ENCODE results near the gene ADPRHL1. TPM values are rescaled to one million over a fixed set of nuclear protein-coding genes. Genes with fewer than 3 reads are reported as not detected.

ADPRHL1 gene
- total RNA-seq, 1 donor from 2014 or later, result 8.4 TPM

GRCh38 chr13:113430378-113431110, 22.7 kb downstream of the ADPRHL1 start:
- peak; percentile 82 for DNase-seq (ENCODE audit: low spot score)
- H3K4me1 Mint-ChIP-seq (ENCODE audit: low read depth), result peaks cover 15% of the 10 kb centered on the region
- H3K27ac Mint-ChIP-seq (ENCODE audit: unreplicated experiment), result no peak overlapping the region
- no peak overlapping the region for H3K4me3 Mint-ChIP-seq (ENCODE audit: unreplicated experiment)
- peaks cover 3% of the 10 kb centered on the region for H3K36me3 Mint-ChIP-seq (ENCODE audit: low read depth)
- no peak for TF ChIP-seq CTCF (IDR thresholded peaks at IDR 0.05)
- no peaks in the 10 kb centered on the region for H3K27me3 Mint-ChIP-seq (ENCODE audit: low read depth)
- no peaks in the 10 kb centered on the region for H3K9me3 Mint-ChIP-seq (ENCODE audit: low read depth)

DNA sequence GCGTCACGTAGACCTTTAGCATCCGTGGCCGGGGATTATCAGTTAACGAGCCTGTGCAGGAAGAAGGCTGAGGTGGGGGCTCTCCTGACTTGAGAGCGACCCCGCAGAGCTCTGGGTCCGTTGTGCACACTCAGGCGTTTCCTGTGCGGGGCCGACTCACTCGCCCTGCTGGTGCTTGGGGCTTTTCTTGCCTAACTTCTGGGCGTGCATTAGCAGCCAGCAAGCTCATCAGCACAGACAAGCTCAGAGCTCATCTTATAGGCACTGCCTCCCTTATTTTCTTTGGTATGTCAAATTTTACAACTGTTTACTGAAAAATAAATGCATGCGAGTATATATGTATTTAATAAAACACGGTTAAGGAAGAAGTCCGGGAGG, 23.7 kb downstream of the ADPRHL1 start:
- DNase-seq (ENCODE audit: low spot score), result no peak
- Mint-ChIP-seq H3K27me3 (ENCODE audit: low read depth) (no peaks in the 10 kb centered on the region), H3K27ac (ENCODE audit: unreplicated experiment) (no peak overlapping the region), H3K4me1 (ENCODE audit: low read depth) (peaks cover 15% of the 10 kb centered on the region), H3K4me3 (ENCODE audit: unreplicated experiment) (no peak overlapping the region), H3K36me3 (ENCODE audit: low read depth) (peaks cover 3% of the 10 kb centered on the region), H3K9me3 (ENCODE audit: low read depth) (no peaks in the 10 kb centered on the region)
- TF ChIP-seq CTCF (IDR thresholded peaks at IDR 0.05), result no peak

- H3K4me3 Mint-ChIP-seq (ENCODE audit: unreplicated experiment), result no peak overlapping the region
- no peak overlapping the region for H3K27ac Mint-ChIP-seq (ENCODE audit: unreplicated experiment)
Measured at GRCh38 chr13:113428871-113429607, 24.2 kb downstream of the ADPRHL1 start.

GRCh38 chr13:113428469-113428865, 24.8 kb downstream of the ADPRHL1 start:
- H3K27ac Mint-ChIP-seq (ENCODE audit: unreplicated experiment), result peak overlapping the region; percentile 92
- H3K36me3 Mint-ChIP-seq (ENCODE audit: low read depth), result peaks cover 3% of the 10 kb centered on the region
- H3K27me3 Mint-ChIP-seq (ENCODE audit: low read depth), result no peaks in the 10 kb centered on the region
- DNase-seq (ENCODE audit: low spot score), result peak; percentile 81
- H3K4me3 Mint-ChIP-seq (ENCODE audit: unreplicated experiment), result no peak overlapping the region
- TF ChIP-seq CTCF (IDR thresholded peaks at IDR 0.05), result no peak
- H3K9me3 Mint-ChIP-seq (ENCODE audit: low read depth), result no peaks in the 10 kb centered on the region
- peaks cover 15% of the 10 kb centered on the region for H3K4me1 Mint-ChIP-seq (ENCODE audit: low read depth)

More at GRCh38 chr13:113428871-113429607, 24.2 kb downstream of the ADPRHL1 start:
- TF ChIP-seq CTCF (IDR thresholded peaks at IDR 0.05), result no peak
- no peaks in the 10 kb centered on the region for H3K9me3 Mint-ChIP-seq (ENCODE audit: low read depth)
- H3K4me1 Mint-ChIP-seq (ENCODE audit: low read depth), result peaks cover 15% of the 10 kb centered on the region
- H3K36me3 Mint-ChIP-seq (ENCODE audit: low read depth), result peaks cover 3% of the 10 kb centered on the region
- DNase-seq (ENCODE audit: low spot score), result peak; percentile 72
- no peaks in the 10 kb centered on the region for H3K27me3 Mint-ChIP-seq (ENCODE audit: low read depth)

- DNase-seq (ENCODE audit: low spot score), result peak; percentile 86
- H3K27me3 Mint-ChIP-seq (ENCODE audit: low read depth), result no peaks in the 10 kb centered on the region
- peaks cover 15% of the 10 kb centered on the region for H3K4me1 Mint-ChIP-seq (ENCODE audit: low read depth)
- H3K9me3 Mint-ChIP-seq (ENCODE audit: low read depth), result no peaks in the 10 kb centered on the region
- TF ChIP-seq CTCF (IDR thresholded peaks at IDR 0.05), result no peak
- peak overlapping the region; percentile 92 for H3K27ac Mint-ChIP-seq (ENCODE audit: unreplicated experiment)
- H3K4me3 Mint-ChIP-seq (ENCODE audit: unreplicated experiment), result no peak overlapping the region
- H3K36me3 Mint-ChIP-seq (ENCODE audit: low read depth), result peaks cover 3% of the 10 kb centered on the region
Measured at GRCh38 chr13:113427562-113428468, 25.5 kb downstream of the ADPRHL1 start.

Measured in chondrocyte (in vitro differentiated cells).